NCI-H1417 (cell line): ENCODE data around the gene SALL1.

Experiments used
- DNase-seq, 3 experiments: peaks; one replicate each; lab custom pipeline; 2025; lab: John Stamatoyannopoulos, UW

Gene SALL1

DNA sequence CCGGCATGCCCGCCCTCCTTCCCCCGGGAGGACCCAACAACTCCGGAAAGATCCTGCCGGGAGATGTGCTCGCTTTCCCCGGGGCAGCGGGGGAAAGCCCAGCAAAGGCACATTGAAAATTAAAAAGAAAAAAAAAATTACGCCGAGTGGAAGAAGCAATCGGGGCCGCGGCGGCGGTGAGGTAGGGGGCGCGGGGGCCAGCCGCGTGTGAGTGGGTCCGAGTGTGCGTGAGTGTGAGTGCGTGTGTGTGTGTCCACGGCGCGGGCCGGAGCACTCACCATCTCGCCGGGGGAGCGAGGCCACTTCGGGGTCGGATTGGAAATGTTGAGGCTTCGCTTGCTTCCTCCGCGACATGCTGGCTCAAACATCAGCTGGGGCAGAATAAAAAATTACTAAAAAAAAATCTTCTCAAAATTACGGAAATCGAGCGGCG lies at the start of gene SALL1:
TSS of gene SALL1 (minus strand) at position 383 of the 433 bp plus-strand sequence. CDS start at position 354, 29 bp downstream.
- DNase-seq = no peak

DNA sequence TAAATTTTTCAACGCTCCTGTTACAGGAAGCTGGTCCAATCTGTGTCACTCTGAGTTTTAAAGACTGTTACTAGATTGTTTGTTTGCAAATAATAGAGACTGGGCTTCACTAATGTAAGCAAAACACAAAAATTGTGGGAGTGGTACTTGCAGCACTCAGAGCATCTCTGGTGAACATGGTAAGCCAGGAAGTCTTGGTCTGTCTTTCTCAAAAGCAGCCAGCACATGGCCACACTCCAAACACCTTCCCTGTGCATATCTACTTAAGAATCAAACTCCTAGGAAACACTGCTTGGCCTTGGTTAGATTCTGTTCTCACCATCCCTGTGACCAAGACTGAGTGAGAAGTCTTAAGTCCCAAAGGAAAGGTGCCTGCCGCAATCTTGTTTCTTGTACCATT lies 49.7 kb upstream of the SALL1 start:
- no peak for DNase-seq

DNA sequence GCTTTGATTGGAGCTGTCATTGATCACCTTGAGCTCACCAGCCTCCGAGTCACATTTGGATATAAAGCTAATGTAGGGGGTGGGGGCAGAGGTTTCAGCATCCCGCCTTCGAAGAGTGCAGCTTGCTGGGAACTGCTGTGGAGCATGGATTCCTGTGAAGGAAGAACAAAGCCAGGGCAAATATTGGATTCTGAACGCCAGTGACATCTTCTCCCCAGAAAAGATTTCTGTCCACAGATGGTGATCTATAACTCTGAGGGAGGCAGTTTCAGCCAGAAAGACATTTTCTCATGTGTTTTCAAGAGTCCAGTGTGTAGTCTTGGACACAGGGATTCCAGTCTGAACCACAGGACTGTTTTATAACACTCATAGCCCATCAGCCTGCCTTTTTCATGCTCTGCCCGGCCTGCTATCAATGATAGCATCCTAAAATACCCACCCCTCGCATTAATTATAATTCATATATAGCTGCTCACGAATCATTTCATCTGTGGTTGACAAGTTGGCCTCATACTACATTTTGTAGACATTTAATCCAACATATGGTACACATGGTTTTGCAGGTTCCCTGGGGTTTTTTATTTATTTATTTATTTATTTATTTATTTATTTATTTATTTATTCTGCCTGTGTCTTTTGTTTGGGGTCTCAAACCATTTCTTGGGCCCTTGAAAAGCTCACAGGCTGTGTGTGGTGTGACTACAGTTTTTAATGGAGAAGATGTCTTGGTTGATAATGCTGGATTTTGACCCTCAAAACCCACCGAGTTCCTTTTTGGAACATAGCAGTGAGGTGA lies 47.1 kb upstream of the SALL1 start:
- no peak for DNase-seq

DNA sequence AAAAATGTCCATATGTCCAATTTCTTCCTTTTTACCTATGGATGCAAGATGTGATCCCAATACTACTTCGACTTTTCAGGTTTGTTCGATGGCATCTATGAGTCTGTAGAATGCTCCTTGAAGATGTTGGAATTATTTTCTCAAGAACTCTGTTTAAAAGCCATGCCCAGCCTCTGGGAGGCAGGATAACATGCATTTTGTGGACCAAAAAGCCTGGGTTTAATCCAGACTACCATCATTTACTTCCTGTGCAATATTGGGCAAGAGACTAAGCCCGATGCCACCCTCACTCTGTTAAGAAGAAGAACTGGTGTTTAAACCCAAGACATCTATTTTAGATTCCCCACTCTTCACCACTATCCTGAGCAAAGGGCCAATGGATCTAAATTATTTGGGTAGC lies 42.8 kb upstream of the SALL1 start:
- no peak for DNase-seq

DNA sequence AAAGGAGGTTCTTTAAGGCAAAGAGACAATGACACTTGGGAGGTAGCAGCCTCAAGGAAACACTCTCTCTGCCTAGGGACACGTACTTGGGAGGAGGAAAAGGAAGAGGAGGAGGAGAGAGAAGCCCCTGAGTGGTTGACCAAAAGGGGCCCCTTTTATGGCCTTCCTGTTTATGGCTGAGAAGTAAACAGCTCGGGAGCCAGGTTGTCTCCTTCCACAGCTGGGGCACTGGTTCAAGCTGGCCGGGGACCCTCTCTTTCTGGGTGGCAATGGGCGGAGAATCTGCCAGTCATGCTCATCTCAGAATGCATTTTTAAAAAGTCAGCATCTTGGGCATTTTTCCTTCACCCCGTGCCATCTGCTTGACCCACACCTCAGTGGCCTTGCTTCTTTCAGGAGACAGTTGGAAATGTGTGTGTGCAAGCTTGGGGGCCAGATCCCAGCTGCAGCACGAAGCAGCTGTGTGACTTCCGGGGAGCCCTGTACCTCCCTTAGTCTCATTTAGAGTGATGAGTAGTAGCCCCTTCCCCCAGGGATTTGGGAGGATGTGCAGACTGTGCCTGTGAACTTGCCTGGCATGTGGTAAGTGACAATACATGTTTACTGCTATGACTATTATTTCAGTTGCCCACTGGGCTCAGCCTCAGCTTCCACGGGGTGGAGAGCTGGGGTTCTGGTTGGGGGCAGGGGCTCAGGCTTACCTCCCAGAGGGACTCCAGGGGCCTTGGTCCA lies 33.8 kb upstream of the SALL1 start:
- no peak for DNase-seq

DNA sequence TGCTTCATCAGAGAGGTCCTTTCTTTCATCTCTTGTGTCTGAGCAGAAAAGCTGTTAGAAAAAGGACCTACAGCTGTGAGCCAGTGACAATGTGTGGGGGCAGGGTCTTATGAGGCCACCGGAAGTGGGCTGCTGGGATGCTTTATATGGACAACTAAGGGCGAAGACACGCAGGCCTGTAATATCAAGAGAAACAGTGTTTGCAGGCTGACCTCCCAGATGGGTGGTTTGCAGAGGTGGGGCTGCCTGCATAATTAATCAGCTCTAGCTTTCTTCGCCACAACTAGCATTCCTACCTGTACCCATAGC lies 30.4 kb upstream of the SALL1 start:
- no peak for DNase-seq

DNA sequence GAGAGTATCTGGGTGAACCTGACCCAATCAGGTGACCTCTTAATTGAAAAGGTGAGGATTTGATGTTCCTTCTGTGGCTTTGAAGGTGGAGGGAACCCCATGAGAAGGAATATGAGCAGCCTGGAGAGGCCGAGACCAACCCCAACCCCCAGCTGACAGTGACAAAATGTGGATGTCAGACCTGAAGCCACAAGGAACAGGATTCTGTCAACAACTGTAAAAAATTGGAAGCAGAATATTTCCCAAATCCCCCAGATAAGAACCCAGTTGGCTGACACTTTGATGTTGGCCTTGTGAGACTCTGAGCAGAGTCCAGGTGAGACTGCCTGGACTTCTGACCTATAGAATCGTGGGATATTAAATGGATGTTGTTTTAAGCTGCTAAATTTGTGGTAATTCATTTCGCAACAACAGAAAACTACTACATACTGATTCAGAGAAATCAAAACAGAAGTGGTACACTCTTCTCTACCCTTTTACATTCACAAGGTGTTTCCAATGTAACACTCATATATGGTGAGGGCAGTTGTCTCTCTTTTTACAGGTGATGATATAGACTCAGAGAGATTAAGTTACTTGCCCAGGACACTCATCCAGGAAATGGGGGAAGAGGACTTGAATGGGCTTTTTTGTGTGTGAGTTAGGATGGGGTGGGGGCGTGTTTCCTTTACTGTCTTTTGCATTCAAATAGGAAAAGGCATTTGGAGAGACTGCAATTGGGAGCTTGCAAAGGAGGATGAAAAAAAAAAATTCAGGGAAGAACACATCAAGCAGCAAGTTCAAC lies 29.8 kb upstream of the SALL1 start:
- DNase-seq = no peak

DNA sequence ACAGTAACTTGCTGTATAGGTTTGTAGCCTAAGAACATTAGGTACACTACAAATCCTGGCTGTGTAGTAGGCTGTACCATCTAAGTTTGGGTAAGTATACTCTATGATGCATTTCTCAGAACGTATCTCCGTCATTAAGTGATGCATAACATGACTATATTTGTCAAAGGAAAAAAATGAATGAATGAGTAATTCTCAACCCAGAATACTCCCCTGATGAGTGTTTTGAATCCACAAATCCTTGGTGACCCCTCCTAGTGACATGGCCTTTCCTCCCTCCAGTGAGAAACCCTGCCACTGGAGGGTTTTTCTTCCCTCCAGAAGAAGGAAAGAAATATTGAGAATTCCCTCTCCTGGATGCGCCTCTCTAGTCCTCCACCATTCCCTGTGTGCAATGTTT lies 24.0 kb upstream of the SALL1 start:
- DNase-seq = no peak

DNA sequence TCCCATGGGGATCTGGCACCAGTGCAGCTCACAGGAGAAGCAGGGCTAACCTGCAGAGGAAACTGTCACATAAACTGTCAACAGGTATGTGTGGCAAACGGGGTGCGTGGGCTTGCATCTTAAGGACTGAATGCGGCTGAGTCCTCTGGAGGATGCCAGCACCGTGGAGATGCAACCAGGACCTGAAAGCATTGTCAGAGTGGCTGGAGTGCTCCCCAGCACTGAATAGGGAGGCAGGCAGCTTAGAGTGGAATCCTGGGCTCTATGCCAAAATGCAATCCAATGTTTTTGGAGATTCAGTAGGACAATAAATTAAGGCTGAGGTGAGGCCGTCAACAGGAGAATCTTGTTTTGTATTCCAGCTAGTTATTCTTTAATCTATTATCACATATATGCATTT lies 21.3 kb upstream of the SALL1 start:
- DNase-seq = peak in 1 of 3 experiments; percentile 12

DNA sequence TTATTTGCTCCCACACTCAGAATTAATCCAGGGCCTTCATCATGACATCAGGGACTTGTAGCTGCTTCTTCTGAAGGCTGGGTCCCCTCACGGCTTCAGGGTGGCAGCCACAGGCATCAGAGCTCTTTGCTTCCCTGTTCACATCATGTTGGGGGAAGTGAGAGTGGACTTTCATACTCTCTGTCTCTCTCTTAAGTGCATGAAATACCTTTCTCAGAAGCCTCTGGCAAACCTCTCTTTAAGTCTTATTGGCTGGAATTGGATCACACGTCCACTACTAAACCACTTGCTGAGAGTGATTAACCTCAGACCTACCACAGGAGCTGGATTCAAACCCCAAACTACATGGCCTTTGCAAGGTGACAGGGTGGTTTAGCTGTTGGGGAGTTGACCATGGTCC lies 17.7 kb upstream of the SALL1 start:
- no peak for DNase-seq

DNA sequence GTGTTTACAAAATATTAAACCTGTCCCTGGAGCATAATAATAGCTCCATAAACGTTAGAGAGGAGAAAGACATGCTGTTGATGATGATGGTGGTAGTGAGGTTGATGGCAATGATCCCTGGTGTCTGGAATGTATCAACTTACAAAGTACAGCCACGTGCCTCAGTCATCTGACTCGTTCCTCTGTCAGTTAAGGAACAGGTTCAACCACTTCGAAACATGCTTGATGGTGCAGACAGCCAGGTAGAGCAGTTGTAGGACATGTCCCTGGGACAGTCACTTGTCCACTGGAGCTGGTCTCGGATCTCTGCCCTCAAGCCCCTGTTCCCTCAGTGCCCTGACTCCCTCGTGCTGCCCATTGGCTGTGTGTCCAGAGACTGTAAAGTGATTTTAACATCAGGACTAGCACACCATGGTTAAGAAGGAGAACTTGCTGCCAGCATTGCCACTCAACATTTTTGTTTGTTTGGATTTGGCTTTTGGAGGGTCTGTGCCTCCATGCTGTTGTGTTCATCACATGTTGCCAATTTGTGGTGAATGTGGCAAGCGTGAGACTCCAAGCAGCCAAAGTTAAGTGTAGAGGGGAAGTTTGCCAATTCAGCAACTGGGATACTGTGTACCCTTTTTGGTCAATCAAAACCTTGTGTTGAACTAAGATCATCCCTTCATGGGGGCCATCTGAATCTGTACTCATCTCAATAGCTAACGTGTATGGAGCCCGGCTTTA lies 16.3 kb upstream of the SALL1 start:
- no peak for DNase-seq

DNA sequence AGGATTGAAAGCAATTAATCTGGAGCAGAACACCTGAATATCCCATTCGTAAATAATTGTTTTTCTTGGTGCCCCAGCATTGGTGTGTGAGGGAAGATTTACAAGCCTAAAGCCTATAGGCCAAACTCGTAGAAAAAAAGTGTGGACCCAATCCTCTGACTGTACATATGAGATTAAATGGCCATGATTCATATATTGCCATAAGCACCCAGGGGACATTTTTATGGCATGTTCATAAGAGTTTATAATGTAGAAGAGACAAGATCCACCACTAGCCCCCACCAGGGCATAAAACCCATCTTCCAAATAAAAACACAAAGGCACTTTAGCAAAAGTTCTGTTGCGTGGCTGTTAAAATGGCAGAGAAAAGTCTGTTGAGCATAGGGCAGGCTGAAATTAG lies 15.5 kb upstream of the SALL1 start:
- DNase-seq = no peak

DNA sequence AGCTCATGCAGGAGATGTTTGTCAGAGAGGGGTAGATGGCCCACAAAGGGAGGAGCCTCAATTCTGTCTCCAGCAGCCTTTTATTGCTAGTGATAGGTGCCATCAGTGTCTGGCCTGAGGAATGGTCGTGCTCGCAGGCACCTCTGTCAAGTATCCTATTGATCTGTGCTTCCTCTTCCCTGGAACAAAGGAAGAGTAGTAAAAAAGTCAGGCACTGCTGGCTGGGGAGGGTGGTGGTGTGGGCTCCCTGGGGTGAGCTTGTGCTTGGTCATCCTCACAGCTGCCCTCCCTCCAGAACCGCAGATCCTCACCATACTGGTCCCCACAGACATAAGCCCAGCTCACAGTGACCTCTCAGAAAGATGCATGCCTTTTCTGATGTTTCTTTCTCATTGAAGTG lies 15.0 kb upstream of the SALL1 start:
- no peak for DNase-seq

DNA sequence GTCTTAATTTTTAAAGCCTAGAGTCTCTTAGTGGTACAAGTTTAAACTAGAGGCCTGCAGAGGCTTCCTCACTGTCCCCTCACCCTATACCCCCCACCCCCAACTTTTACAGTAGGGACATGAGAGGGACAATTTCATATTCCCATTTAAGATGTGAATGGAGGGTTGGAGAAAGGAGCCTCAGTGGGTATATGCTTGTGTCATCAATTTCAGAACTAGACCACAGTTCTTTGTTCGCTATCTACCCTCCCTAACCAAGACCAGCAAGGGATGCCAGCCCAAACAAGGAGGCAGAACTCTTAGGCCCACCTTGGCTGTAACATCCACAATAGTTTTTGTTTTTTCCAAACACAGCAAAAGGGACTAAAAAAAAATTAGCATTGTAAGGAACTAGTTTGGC lies 14.0 kb upstream of the SALL1 start:
- DNase-seq = no peak

DNA sequence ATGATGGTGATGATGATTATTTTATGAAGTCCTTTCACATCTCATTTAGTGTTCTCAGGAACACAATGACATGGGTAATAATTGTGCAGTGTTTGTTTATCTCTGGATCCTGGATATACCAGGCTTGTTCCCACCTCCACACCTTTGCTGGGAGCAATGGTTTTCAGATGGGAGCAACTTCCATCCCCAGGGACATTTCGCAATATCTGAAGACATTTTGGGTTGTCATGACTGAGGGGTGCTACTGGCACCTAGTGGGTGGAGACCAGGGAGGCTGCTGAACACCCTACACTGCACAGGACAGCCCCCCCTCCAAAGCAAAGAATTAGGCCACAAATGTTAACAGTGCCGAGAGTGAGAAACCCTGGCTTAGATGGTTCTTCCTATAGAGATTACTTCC lies 13.5 kb upstream of the SALL1 start:
- DNase-seq = no peak

DNA sequence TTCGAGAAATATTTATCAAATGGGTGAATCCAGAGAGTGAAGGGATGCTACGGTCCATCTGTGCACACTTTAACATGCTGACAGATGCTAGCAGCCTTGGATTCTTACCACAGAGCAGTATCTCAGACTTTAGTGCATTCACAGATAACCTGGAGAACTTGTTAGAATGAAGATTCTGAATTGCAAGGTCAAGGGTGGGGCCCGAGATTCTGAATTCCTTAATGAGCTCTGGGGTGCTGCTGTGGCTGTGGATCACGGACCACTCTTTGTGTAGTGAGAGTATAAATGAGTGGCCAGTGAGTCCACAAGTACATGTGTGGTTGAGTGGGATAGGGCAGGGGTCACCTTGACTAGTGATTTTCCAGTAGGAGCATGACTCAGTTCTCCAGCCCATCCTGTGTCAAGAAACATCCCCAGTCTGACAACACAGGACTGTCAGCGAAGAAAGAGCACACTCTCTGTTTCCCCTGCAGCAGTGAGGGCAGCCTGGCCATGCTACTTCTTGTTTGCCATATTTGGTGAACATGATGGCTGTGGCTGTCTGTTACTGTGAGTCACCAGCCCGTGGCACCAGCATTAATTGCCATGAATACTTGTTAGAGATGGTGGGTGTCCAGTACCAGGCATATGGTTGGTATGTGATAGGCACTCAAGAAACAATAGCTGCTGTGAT lies 13.0 kb upstream of the SALL1 start:
- no peak for DNase-seq

DNA sequence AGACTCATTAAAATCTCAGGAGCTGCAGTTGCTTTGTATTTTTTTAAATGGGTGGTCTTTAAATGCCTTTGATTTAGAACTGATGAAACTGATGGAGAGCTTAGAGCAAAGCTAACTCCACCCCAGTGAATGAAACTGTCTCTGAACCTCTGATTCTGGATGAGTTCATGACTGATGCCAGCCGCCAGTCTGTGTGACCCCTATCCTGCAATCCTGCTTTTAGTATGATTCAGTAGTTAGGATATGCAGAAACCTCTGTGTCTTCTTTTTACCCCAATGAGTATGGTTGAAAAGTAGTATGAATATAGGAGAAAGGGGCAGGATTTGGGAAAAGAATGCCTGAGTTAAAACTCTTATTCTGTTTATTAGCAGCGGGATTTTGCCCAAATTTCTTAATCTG lies 12.3 kb upstream of the SALL1 start:
- DNase-seq = no peak

DNA sequence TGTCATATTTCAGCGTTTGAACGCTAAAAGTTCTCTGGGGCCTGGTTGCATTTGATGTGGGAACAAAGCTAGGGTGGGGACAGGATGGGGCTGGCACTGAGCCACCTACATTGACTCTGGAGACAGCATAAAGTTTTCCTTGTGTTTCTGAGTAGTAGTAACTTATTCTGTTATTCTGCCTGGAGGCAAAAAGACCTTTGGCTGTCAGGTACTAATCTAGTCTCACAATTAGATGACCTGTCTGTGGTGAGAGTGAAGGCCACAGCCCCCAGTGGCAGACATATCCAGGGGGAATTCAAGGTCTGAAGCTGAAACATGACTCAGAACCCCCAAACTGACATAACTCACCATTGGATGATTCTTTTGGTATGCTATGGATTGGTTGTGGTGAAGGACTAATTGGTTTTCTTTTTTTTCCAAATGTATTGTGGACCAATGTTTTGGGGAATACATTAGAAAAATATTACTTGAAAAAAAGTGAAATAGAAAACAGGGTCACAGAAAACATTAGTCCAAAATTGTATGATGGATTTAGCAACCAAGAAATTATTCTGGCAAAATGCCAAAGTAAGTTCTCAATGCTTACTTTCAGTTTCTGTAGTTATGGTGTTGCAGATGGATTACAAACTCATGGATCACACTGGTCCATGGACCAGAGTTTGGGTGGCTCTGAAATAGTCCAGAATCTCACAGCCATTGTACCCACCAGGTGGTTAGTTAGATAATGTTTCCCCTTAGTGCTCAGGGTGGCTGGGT lies 10.5 kb upstream of the SALL1 start:
- DNase-seq = no peak

DNA sequence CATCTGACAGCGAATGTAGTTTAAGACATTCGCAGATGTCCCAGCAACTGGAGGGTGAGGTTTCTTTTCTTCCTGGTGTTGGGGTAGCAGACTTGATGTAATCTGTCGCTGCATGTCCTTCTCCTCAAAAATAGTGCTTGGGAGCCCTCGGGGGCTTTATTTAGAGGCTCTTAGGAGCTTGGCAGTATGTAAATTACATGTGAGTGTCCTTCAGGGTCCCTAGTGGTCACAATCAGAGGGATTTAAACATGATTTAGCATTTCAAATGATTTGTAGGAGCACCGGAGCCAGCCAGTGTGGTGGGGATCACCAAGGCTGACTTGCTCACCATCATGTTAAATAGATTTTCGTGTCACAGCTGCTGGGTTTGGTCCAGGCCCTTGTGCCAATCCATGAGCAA lies 8.8 kb upstream of the SALL1 start:
- DNase-seq = no peak

DNA sequence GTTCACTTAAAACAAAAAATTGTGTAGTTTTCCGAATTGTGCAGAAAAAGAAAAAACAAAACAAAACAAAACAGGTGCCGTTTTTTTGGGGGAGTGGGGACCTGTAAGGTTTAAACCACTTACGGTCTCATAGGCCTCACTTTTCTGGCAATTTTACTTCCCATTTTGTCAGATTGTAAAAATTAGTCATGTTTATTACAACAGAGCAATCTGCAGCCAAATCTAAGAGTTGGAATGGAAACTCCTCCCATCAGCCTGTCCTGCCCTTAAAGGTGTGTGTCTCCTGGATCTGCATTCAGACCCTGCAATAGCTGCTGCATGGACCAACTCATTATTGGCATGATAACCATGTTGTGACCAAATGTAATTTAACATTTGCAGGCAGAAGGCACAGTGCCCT lies 8.2 kb upstream of the SALL1 start:
- DNase-seq = no peak

DNA sequence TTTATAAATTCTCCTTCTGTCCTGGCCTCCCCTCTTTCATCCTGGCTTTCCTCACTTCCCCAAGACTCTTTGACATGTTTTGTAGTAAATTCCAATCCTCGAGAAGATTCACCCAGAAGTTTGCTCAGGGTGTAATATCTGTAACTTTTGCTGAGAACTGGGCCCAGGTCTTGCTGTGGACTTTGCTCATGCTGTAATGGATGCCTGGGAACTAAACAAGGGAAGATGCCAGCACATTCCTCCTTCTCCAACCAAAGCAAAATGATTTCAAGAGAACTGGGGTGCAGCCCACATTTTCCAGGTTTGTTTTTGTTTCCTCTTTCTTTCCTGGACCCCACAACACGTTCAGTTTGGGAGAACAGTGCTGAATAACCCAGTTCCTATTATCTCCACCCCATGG lies 6.6 kb upstream of the SALL1 start:
- DNase-seq = no peak
